HL-60 (cell line): Measurements from ENCODE around the gene RYK.

ENCODE experiments used
- DNase-seq, 2 experiments: peaks; one replicate each; pipeline ENCODE4 v3.0.0-alpha.2; 2010 to 2020; ENCODE audit warnings: low read depth in 1 of 2, low spot score in 1 of 2
- H3K27ac ChIP-seq: fragments of 250-450 bp; sonication (Bioruptor Pico); replicated peaks from 2 replicates; pipeline ENCODE4 v1.5.1; 2020; ENCODE audit warnings: mild to moderate bottlenecking, moderate library complexity
- H3K27me3 ChIP-seq: fragments of 250-450 bp; sonication (Bioruptor Pico); 2 replicates; pipeline ENCODE4 v1.5.1; 2021; ENCODE audit warnings: mild to moderate bottlenecking, moderate library complexity; ENCODE audit not compliant: insufficient read depth, poor library complexity, severe bottlenecking
- H3K4me3 ChIP-seq: replicated peaks from 2 replicates; pipeline ENCODE4 v1.5.1; 2011; ENCODE audit warnings: mild to moderate bottlenecking, control low read depth, low read length; ENCODE audit not compliant: insufficient read depth
- GABPA ChIP-seq: IDR thresholded peaks from 2 replicates; pipeline ENCODE4 v1.6.1; 2012; ENCODE audit warnings: low read depth
- POLR2AphosphoS5 ChIP-seq: IDR thresholded peaks from 2 replicates; pipeline ENCODE4 v1.6.1; 2012; ENCODE audit warnings: low read depth
- SPI1 ChIP-seq: IDR thresholded peaks from 2 replicates; pipeline ENCODE4 v1.6.1; 2012; ENCODE audit warnings: low read depth, mild to moderate bottlenecking, borderline replicate concordance
- TF ChIP-seq, protein P1 (sequence below): IDR thresholded peaks from one replicate; pipeline ENCODE4 v1.5.1; 2011; ENCODE audit warnings: low read length, control low read depth, inconsistent platforms; ENCODE audit not compliant: insufficient read depth
- TF ChIP-seq, protein P2 (sequence below): IDR thresholded peaks from 2 replicates; pipeline ENCODE4 v1.6.1; 2012; ENCODE audit warnings: low read depth; ENCODE audit not compliant: insufficient replicate concordance

The RYK gene

GRCh38 chr3:134244921-134245320 lies 5.7 kb downstream of the RYK start:
- H3K27me3 ChIP-seq, result no peaks in the 10 kb centered on the region
- H3K4me3 ChIP-seq, result no peak overlapping the region
- no peak overlapping the region for H3K27ac ChIP-seq
- TF ChIP-seq GABPA, result no peak
- DNase-seq, result no peak

DNA sequence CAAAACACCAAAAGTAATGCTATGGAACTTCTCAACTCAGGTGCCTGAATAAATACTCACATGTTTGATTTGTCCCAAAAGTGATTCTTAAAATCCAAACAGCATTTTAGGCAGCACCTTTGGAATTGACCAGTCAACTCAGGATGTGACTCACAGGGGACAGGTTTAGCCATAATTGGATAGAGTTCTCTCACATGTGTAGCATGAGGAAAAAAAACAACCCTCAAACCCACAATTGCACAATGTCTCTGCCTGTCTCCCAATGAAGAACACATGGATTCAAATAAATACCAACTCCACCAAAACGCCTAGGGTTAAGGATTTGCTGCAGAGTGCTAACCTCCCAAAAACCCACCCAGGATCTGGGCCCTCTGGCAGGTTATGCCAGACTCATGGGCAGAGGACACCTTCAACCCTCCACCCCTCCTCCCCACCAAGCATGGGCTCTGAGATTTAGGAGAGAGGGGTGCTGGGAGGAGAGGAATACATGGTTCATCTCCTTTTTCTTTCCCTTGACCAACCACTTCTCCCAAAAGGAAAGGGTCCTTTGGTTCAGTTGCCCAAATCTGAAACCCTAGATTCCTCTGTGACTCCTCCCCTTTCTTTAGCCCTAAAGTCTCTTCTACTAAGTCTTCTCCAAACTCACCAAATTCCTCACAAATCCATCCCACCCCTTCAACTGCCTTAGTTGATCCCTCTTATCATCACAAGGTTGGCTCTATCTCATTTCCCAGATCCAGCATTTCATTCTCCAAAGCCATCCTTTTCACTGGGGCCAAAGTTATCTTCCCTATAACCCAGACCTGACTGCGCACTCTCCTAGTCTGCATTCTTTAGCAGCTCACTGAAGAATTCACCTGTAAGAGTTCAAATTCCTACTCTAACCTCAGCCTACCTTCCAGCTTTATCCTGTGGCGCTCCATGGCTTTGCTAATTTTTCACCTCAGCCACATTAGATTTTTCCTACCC lies 7.7 kb downstream of the RYK start:
- H3K27ac ChIP-seq, result no peak overlapping the region
- DNase-seq, result peak; percentile 57 to 68
- no peak overlapping the region for H3K4me3 ChIP-seq
- no peak for TF ChIP-seq GABPA
- no peak for TF ChIP-seq SPI1
- TF ChIP-seq, protein P1, sequence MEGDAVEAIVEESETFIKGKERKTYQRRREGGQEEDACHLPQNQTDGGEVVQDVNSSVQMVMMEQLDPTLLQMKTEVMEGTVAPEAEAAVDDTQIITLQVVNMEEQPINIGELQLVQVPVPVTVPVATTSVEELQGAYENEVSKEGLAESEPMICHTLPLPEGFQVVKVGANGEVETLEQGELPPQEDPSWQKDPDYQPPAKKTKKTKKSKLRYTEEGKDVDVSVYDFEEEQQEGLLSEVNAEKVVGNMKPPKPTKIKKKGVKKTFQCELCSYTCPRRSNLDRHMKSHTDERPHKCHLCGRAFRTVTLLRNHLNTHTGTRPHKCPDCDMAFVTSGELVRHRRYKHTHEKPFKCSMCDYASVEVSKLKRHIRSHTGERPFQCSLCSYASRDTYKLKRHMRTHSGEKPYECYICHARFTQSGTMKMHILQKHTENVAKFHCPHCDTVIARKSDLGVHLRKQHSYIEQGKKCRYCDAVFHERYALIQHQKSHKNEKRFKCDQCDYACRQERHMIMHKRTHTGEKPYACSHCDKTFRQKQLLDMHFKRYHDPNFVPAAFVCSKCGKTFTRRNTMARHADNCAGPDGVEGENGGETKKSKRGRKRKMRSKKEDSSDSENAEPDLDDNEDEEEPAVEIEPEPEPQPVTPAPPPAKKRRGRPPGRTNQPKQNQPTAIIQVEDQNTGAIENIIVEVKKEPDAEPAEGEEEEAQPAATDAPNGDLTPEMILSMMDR, result no peak
- TF ChIP-seq, protein P2, sequence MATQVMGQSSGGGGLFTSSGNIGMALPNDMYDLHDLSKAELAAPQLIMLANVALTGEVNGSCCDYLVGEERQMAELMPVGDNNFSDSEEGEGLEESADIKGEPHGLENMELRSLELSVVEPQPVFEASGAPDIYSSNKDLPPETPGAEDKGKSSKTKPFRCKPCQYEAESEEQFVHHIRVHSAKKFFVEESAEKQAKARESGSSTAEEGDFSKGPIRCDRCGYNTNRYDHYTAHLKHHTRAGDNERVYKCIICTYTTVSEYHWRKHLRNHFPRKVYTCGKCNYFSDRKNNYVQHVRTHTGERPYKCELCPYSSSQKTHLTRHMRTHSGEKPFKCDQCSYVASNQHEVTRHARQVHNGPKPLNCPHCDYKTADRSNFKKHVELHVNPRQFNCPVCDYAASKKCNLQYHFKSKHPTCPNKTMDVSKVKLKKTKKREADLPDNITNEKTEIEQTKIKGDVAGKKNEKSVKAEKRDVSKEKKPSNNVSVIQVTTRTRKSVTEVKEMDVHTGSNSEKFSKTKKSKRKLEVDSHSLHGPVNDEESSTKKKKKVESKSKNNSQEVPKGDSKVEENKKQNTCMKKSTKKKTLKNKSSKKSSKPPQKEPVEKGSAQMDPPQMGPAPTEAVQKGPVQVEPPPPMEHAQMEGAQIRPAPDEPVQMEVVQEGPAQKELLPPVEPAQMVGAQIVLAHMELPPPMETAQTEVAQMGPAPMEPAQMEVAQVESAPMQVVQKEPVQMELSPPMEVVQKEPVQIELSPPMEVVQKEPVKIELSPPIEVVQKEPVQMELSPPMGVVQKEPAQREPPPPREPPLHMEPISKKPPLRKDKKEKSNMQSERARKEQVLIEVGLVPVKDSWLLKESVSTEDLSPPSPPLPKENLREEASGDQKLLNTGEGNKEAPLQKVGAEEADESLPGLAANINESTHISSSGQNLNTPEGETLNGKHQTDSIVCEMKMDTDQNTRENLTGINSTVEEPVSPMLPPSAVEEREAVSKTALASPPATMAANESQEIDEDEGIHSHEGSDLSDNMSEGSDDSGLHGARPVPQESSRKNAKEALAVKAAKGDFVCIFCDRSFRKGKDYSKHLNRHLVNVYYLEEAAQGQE, result no peak
- no peak for TF ChIP-seq POLR2AphosphoS5
- no peaks in the 10 kb centered on the region for H3K27me3 ChIP-seq

DNA sequence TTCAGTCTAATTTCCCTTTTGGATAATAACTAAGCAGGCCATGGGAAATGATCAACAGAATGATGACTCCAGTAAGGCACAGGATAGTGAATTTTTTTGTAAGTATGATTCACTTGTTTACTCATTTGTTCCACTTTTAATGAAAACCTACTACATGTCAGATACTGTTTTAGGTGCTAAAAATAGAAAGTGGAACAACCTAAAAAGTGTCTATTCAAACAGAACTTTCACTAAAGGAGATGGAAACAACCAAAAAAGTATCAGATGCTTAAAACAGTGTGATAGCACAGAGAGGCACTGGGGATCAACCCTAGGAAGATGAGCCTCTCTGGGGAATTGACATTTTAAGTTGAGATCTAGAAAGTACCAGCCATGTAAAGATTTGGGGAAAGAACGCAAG lies 11.1 kb downstream of the RYK start:
- H3K27me3 ChIP-seq, result no peaks in the 10 kb centered on the region
- DNase-seq, result no peak
- no peak overlapping the region for H3K4me3 ChIP-seq
- TF ChIP-seq, protein P1, result no peak
- TF ChIP-seq POLR2AphosphoS5 (no peak), GABPA (no peak), SPI1 (no peak)
- TF ChIP-seq, protein P2, result no peak
- H3K27ac ChIP-seq, result no peak overlapping the region

- TF ChIP-seq SPI1 (no peak), POLR2AphosphoS5 (no peak), GABPA (no peak)
- TF ChIP-seq, protein P1, result no peak
- TF ChIP-seq, protein P2, result no peak
- DNase-seq, result no peak
- Histone ChIP-seq H3K4me3 (no peak overlapping the region), H3K27me3 (no peaks in the 10 kb centered on the region), H3K27ac (no peak overlapping the region)
Measured at GRCh38 chr3:134237454-134238145, 13.1 kb downstream of the RYK start.
